ENCODE data around the gene TRIL.

TRIL gene

DNA sequence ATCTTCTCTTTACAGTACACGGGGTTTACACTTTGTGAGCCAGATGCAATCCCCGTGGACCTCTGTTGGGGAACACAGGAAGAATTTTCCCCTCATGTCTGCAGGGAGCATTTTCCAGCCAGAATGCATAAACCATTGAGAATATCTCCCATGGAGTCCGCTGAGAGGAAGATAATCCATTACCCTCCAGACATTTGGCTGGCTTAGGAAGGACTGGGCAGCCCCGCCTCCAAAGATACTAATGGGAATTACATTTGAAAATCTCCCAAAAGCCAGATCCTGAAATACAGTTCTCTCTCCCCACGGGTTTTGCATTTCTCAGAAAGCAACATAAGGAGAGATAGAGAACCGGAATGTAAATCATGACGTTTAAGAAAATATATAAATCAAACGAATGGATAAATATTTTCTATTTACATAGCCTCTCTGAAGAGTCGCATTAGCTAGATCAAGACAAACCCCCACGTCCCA, 53.5 kb downstream of the TRIL start:
- no peak overlapping the region for H3K27ac ChIP-seq
- TF ChIP-seq, protein P1, sequence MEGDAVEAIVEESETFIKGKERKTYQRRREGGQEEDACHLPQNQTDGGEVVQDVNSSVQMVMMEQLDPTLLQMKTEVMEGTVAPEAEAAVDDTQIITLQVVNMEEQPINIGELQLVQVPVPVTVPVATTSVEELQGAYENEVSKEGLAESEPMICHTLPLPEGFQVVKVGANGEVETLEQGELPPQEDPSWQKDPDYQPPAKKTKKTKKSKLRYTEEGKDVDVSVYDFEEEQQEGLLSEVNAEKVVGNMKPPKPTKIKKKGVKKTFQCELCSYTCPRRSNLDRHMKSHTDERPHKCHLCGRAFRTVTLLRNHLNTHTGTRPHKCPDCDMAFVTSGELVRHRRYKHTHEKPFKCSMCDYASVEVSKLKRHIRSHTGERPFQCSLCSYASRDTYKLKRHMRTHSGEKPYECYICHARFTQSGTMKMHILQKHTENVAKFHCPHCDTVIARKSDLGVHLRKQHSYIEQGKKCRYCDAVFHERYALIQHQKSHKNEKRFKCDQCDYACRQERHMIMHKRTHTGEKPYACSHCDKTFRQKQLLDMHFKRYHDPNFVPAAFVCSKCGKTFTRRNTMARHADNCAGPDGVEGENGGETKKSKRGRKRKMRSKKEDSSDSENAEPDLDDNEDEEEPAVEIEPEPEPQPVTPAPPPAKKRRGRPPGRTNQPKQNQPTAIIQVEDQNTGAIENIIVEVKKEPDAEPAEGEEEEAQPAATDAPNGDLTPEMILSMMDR (conservative IDR thresholded peaks at IDR 0.05), result no peak

DNA sequence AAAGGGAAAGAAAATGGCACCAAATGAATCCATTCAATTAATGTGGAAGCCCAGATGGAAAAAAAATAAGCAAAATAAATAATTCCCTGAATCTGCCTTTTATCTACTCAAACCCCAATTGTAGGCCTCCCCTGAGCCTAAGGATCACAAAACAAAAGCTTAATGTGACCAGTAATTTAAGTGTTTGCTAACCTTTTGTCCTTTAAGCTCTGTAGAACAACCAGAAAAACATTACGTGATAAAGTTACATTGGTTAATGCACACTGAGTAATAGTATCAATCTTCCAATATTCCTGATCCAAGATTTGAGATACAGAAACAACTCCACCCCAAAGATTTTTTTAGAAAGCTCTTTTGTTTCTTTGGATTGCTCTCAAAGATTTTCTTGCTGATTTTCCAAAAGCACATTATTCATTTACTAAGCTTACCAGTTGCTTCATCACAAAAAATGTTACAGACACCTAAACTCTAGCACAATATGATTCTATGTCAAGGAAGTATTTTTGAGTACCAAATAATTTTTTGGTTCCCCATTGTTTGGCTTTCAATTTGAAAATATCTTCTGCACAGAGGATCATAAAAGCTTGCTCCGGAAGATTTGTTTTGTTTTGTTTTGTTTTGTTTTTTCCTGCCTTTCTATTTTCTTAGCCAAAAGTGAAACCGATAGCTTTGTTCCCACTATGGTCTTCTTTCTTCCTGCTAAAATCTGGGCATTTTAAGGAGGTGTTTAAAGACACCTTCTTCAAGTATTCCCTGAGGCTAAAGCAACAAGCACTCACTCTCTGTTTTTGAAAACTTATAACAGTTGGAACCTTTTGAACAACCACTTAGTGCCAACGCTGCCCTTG, 54.2 kb downstream of the TRIL start:
- no peak overlapping the region for H3K27ac ChIP-seq
- TF ChIP-seq, protein P1 (conservative IDR thresholded peaks at IDR 0.05), result no peak
